Stimulated activated CD8-positive, alpha-beta memory T cell treated with anti-CD3 and anti-CD28 coated beads, Interleukin-4, amount 100 ng/mL, for 24 hours (primary cell): Measurements from ENCODE around the gene BSPRY.
"Not testable (repeated sequence)": the region's sequence is repeated elsewhere in the genome, so short reads cannot be mapped to it uniquely, and the experiment has no call there.

Experiments used
- DNase-seq: peaks from one replicate; pipeline ENCODE4 v3.0.0-alpha.2; 2020; ENCODE audit warnings: low read depth

The BSPRY gene

GRCh38 chr9:113395000-113395861 is 45.9 kb downstream of the BSPRY start:
- no peak for DNase-seq

- DNase-seq: no peak
These were observed 47.9 kb downstream of the BSPRY start for GRCh38 chr9:113397203-113397631.

GRCh38 chr9:113398796-113399195 is 49.5 kb downstream of the BSPRY start:
- no peak for DNase-seq

GRCh38 chr9:113399646-113400200 is 50.4 kb downstream of the BSPRY start:
- DNase-seq: no peak

GRCh38 chr9:113401027-113401792 is 51.9 kb downstream of the BSPRY start, which contains the start of gene ALAD:
Gene ALAD, minus strand, starts transcription at chr9:113401284. Its CDS starts 7,725 bp downstream, at chr9:113393559.
- DNase-seq: peak; percentile 99

DNA sequence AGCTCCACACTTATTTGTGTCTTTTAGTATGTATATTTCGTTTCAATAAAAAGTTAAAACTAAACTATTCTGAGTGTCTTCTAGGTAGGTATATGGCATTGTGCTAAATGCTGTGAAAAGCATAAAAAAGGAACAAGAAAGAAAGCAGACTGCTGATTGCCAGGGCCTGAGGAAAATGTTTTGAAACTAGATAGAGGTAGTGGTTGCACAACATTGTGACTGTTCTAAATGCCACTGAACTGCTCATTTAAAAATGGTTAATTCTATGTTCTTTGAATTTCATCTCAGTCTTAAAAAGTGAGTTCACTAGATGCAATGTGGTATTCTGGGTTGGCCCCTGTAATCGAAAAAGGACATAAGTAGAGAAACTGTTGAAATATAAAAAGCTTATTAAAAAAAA is 54.3 kb downstream of the BSPRY start:
- no peak for DNase-seq

DNA sequence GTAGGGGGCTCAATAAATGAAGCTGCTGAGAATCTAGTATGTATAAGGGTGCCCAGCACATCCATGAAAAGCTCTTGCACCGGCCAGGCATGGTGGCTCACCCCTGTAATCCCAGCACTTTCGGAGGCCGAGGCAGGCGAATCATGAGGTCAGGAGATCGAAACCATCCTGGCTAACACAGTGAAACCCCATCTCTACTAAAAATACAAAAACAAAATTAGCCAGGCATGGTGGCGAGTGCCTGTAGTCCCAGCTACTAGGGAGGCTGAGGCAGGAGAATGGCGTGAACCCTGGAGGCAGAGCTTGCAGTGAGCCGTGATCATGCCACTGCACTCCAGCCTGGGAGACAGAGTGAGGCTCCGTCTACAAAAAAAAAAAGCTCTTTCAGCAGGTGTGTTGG is 57.0 kb downstream of the BSPRY start:
- not testable (repeated sequence) for DNase-seq

DNA sequence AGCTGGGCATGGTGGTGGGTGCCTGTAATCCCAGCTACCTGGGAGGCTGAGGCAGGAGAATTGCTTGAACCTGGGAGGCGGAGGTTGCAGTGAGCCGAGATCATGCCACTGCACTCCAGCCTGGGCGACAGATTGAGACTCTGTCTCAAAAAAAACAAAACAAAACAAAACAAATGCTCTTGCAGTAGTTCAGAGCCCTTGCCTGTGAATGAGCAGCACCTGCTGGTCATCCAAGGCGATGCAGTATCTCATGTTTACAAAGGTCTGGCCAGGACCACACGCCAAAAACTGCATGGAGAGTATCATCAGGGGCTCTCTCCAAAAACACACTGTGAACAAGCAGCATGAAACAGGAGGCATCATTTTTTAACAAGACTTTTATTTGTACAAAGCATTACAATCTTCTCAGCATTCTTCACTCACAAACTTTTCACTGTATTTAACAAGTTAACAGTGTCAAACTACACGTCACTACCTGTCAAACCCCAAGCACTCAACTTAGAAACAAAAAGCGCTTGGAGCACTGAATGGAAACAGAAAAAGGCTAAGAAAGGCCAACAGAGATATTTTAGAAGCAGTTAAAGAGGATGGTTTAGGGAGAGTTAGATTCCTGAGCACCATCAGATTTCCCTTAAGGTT is 57.7 kb downstream of the BSPRY start:
- DNase-seq: peak; percentile 26

DNA sequence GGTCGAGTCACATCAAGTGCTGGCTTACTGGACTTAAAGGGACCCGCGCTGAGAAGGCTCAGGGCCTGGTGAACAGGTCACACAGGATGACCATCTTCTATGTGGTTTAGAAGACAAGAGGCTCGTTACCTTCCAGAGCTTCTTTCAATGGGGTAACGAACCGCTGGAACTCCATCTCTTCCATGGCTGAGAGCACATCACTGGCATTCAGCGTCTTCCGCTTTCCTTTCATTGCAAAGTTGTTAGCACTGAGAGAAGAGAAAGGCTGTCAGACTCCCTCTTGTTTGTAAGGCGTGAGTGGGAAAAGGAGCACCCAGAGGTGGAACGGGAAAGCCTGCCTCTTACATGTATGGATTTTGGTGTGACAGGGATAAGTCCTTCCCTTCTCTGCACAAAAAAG is 60.1 kb downstream of the BSPRY start:
- no peak for DNase-seq

- no peak for DNase-seq
These were observed 60.5 kb downstream of the BSPRY start for GRCh38 chr9:113409883-113410206.

DNA sequence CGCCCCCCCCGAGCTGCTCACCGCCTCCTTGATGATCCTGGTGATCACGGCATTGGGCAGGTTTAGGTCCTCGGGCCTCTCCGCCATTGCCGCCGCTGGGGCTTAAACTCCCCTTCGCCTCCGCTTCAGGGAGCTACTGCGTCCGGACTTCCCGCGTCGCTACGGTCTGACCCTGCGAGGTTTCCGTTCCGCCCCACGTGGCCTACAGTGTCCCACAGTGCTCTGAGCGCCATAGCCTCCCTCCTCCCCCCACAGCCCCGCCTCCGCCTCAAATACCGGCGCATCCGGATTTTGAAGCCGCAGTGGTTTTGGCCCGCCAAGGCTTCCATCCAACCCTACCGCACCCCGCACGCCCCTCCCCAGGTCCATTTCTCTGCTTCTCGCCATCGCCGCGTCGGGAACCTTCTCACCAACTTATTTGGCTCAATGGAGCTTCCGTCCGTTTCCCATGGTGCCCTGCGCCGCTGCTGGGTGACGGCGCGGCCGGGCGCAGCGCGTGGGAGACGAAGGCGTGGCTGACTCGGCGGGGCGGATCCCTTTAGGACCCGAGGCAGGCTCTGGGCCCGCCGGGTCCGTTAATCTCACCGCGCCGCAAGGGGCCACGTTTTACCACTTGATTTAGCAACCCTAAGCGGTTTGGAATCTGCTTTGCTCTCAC is 61.0 kb downstream of the BSPRY start, which contains the start of the genes C9orf43 and POLE3:
C9orf43 (plus strand) TSS at position 541 of the 658 bp plus-strand sequence. CDS start 2,747 bp downstream, outside the sequence.
POLE3 (minus strand) TSS at position 469 of the 658 bp plus-strand sequence; CDS start at position 87, 382 bp downstream.
- DNase-seq: peak; percentile 93

DNA sequence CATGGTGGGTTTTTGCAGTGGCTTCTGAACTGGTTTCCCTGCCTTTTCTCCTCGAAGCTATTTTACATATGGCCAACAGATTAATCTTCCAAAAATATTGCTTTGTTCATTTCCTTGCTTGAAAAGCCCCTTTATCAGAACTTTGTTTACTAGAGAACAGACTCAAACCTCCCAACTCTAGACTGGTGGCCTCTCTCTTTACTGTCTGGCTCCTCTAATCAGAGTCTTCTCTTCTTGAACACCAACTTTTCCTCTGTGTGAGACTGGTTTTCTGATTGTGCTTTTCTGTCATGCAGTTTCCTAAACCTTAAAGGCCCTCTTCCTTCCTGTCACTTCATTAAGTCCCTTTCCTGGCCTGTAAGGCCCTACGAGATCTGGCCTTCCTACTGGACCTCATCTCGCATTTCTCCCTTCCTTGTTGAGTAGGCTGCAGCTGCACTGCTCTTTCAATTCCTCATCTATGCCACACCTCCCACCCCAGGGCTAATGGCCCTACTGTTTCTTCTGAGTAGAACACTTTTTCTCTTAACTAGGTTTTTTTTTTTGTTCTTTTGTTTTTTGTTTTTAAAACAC is 66.9 kb downstream of the BSPRY start:
- DNase-seq: no peak

GRCh38 chr9:113417370-113417769 is 68.0 kb downstream of the BSPRY start:
- no peak for DNase-seq
